GM19468 (cell line): ENCODE measurements around the gene MX1.

Experiments used
- ATAC-seq: cut with Tn5 transposase; IDR thresholded peaks from one replicate; pipeline ENCODE4 v1.9.1; 2021; ENCODE audit warnings: mild to moderate bottlenecking, moderate library complexity, moderate number of reproducible peaks; ENCODE audit not compliant: unreplicated experiment; ENCODE audit errors: extremely low read depth

Gene MX1

GRCh38 chr21:41429925-41430491, 4.0 kb downstream of the MX1 start:
- ATAC-seq: no peak

- ATAC-seq: no peak
These were observed 5.9 kb downstream of the MX1 start for GRCh38 chr21:41431788-41432548.

GRCh38 chr21:41432562-41433460, 6.8 kb downstream of the MX1 start:
- ATAC-seq: no peak

GRCh38 chr21:41433566-41433965, 7.5 kb downstream of the MX1 start:
- ATAC-seq: no peak

GRCh38 chr21:41435706-41436105, 9.7 kb downstream of the MX1 start:
- ATAC-seq: no peak

- ATAC-seq: no peak
These were observed 11.7 kb downstream of the MX1 start for GRCh38 chr21:41437729-41438128.

- ATAC-seq: no peak
These were observed 12.5 kb downstream of the MX1 start for GRCh38 chr21:41438425-41439113.

- ATAC-seq: no peak
These were observed 13.2 kb downstream of the MX1 start for GRCh38 chr21:41439248-41439647.

- ATAC-seq: no peak
These were observed 15.5 kb downstream of the MX1 start for GRCh38 chr21:41441546-41441945.

- ATAC-seq: no peak
These were observed 16.6 kb downstream of the MX1 start for GRCh38 chr21:41442481-41443186.

- ATAC-seq: no peak
These were observed 17.5 kb downstream of the MX1 start for GRCh38 chr21:41443562-41443961.

- ATAC-seq: no peak
These were observed 18.8 kb downstream of the MX1 start for GRCh38 chr21:41444703-41445464.

- ATAC-seq: no peak
These were observed 19.4 kb downstream of the MX1 start for GRCh38 chr21:41445465-41445862.

- no peak for ATAC-seq
These were observed 20.5 kb downstream of the MX1 start for GRCh38 chr21:41446586-41446985.

- no peak for ATAC-seq
These were observed 21.3 kb downstream of the MX1 start for GRCh38 chr21:41447356-41447755.

- no peak for ATAC-seq
These were observed 23.6 kb downstream of the MX1 start for GRCh38 chr21:41449613-41450012.

GRCh38 chr21:41451753-41452676, 26.0 kb downstream of the MX1 start:
- no peak for ATAC-seq

GRCh38 chr21:41453198-41453597, 27.2 kb downstream of the MX1 start:
- ATAC-seq: no peak
